ENCODE results near the gene CHRM5.
"Not testable (repeated sequence)": the region's sequence is repeated elsewhere in the genome, so short reads cannot be mapped to it uniquely, and the experiment has no call there.

CHRM5 gene

GRCh38 chr15:33988384-33988783 lies 20.1 kb downstream of the CHRM5 start:
- no peak for DNase-seq

- no peak for DNase-seq
These were observed 25.8 kb downstream of the CHRM5 start for GRCh38 chr15:33994005-33994615.

- DNase-seq: not testable (repeated sequence)
These were observed 27.4 kb downstream of the CHRM5 start for GRCh38 chr15:33995666-33996065.

- DNase-seq: no peak
These were observed 33.2 kb downstream of the CHRM5 start for GRCh38 chr15:34001536-34001935.

GRCh38 chr15:34006381-34006780 lies 38.1 kb downstream of the CHRM5 start:
- DNase-seq: no peak

GRCh38 chr15:34009656-34010055 lies 41.4 kb downstream of the CHRM5 start:
- no peak for DNase-seq

GRCh38 chr15:34010921-34011320 lies 42.6 kb downstream of the CHRM5 start:
- no peak for DNase-seq

- DNase-seq: no peak
These were observed 43.2 kb downstream of the CHRM5 start for GRCh38 chr15:34011481-34011880.

- no peak for DNase-seq
These were observed 44.2 kb downstream of the CHRM5 start for GRCh38 chr15:34012461-34013028.

- no peak for DNase-seq
These were observed 45.4 kb downstream of the CHRM5 start for GRCh38 chr15:34013746-34014145.

GRCh38 chr15:34014556-34014955 lies 46.3 kb downstream of the CHRM5 start:
- DNase-seq: no peak

- peak in 2 of 5 donors; percentile 7 to 51 for DNase-seq
These were observed 49.8 kb downstream of the CHRM5 start for GRCh38 chr15:34018021-34018645.

- not testable (repeated sequence) for DNase-seq
These were observed 50.4 kb downstream of the CHRM5 start for GRCh38 chr15:34018738-34019137.

GRCh38 chr15:34019369-34019990 lies 51.2 kb downstream of the CHRM5 start:
- no peak for DNase-seq

- DNase-seq: no peak
These were observed 55.6 kb downstream of the CHRM5 start for GRCh38 chr15:34023907-34024306.

GRCh38 chr15:34025252-34025651 lies 57.0 kb downstream of the CHRM5 start:
- DNase-seq: no peak

- DNase-seq: no peak
These were observed 59.3 kb downstream of the CHRM5 start for GRCh38 chr15:34027606-34028005.

- DNase-seq: no peak
These were observed 63.9 kb downstream of the CHRM5 start for GRCh38 chr15:34031987-34032760.

- peak; percentile 37 to 75 (median 47) for DNase-seq
These were observed 70.0 kb downstream of the CHRM5 start for GRCh38 chr15:34038023-34038870.

- peak; percentile 22 to 62 (median 32) for DNase-seq
These were observed 70.8 kb downstream of the CHRM5 start, which contains the start of gene AVEN for GRCh38 chr15:34038871-34039789. AVEN (minus strand) TSS chr15:34039204; CDS start chr15:34039046, 158 bp downstream.

GRCh38 chr15:34039790-34040113 lies 71.5 kb downstream of the CHRM5 start:
- DNase-seq: no peak

All from T-helper 1 cell (primary cell).